A549 treated with Mapracorat at 1 μM for 4 hours (cell line): ENCODE measurements around the gene SHANK3. TPM values are rescaled to one million over a fixed set of nuclear protein-coding genes. Genes with fewer than 3 reads are reported as not detected.

ENCODE experiments used
- total RNA-seq: library from RNA; stranded (reverse); fragments of 200-300 nt; extraction: Qiagen RNA extraction; gene quantifications from 5 replicates; pipeline ENCODE4 v1.2.3, GENCODE V29; 2022

The SHANK3 gene
- total RNA-seq: 2.7 to 5.5 TPM (median 4.5 TPM) in 5 replicates

DNA sequence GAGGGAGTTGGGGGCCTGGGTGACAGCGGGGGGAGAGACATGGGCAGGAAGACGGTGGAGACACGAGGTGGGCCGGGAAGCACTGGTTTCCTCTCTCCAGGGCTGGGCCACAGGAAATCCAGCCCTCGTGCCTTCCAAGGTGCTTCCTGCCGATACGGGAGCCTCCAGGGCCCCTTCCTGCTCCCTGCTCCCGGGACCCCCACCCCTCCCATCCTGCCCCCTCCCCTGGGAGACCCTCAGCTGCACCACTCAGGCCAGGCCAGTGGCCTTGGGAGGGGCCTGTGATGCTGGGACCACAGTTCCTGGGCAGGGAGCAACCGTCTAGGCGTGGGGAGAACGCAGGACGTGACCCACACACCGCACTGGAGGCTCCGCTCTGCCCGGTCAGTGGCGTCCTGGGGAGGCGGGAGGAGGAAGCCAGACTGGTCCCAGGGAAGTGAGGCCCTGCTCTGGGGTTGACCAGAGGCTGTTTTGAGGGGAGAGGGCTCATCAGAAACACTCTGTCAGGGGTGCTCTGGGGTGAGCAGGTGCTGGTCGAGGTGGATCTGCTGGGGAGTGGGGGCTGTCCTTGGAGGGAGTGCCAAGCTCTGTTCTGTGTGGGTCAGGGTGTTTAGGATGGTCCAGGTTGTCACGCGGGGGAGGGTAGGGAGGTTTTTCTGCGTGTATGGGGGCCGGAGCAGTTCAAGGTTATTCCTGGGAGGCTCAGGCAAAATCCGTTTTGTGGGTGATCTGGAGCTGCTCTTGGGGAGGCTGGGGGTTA lies at the start of gene SHANK3:
Gene SHANK3 (plus strand): TSS at position 353 of the 760 bp plus-strand sequence.

GRCh38 chr22:50627642-50628542 lies 44.7 kb upstream of the SHANK3 start, which contains the start of gene ARSA:
Gene ARSA (minus strand): TSS chr22:50628152. CDS start chr22:50627779, 373 bp downstream.

Other genes starting within 250 kb of the SHANK3 start
- gene SBF1, start 197.8 kb upstream of the SHANK3 start, total RNA-seq: 16.7 to 25.8 TPM (median 24.6 TPM) in 5 replicates
- gene ADM2, start 191.3 kb upstream of the SHANK3 start, total RNA-seq: 0.44 to 0.68 TPM (median 0.51 TPM) in 5 replicates
- gene MIOX, start 186.0 kb upstream of the SHANK3 start, total RNA-seq: 0.11 TPM in 1 of 5 replicates, not detected in the others
- gene LMF2, start 165.1 kb upstream of the SHANK3 start, total RNA-seq: 33.1 to 55.0 TPM (median 49.4 TPM) in 5 replicates
- 30.2 to 41.7 TPM (median 38.7 TPM) in 5 replicates for gene NCAPH2, start 164.6 kb upstream of the SHANK3 start, total RNA-seq
- 3.8 to 10.3 TPM (median 5.2 TPM) in 5 replicates for gene SCO2, start 147.2 kb upstream of the SHANK3 start, total RNA-seq
- gene TYMP, start 142.8 kb upstream of the SHANK3 start, total RNA-seq: 10.2 to 20.7 TPM (median 19.5 TPM) in 5 replicates
- gene KLHDC7B, start 126.9 kb upstream of the SHANK3 start, total RNA-seq: 0.03 TPM in 2 of 5 replicates, not detected in the others
- 0.45 TPM in 1 of 5 replicates, not detected in the others for gene SYCE3, start 109.9 kb upstream of the SHANK3 start, total RNA-seq
- gene CPT1B, start 94.4 kb upstream of the SHANK3 start, total RNA-seq: 9.6 to 15.8 TPM (median 12.3 TPM) in 5 replicates
- 15.1 to 24.1 TPM (median 18.2 TPM) in 5 replicates for gene CHKB, start 90.0 kb upstream of the SHANK3 start, total RNA-seq
- gene MAPK8IP2, start 72.0 kb upstream of the SHANK3 start, total RNA-seq: 2.2 to 4.4 TPM (median 3.6 TPM) in 5 replicates
- gene ARSA, start 44.7 kb upstream of the SHANK3 start, total RNA-seq: 17.8 to 24.1 TPM (median 22.4 TPM) in 5 replicates
- not detected in 5 replicates for gene ACR, start 65.4 kb downstream of the SHANK3 start, total RNA-seq
- 16.1 to 23.5 TPM (median 19.2 TPM) in 5 replicates for gene RABL2B, start 110.8 kb downstream of the SHANK3 start, total RNA-seq